Measurements from ENCODE around the gene L1CAM.
A peak's percentile ranks its signal among the peaks of the same experiment; 100 is the strongest.

The L1CAM gene

DNA sequence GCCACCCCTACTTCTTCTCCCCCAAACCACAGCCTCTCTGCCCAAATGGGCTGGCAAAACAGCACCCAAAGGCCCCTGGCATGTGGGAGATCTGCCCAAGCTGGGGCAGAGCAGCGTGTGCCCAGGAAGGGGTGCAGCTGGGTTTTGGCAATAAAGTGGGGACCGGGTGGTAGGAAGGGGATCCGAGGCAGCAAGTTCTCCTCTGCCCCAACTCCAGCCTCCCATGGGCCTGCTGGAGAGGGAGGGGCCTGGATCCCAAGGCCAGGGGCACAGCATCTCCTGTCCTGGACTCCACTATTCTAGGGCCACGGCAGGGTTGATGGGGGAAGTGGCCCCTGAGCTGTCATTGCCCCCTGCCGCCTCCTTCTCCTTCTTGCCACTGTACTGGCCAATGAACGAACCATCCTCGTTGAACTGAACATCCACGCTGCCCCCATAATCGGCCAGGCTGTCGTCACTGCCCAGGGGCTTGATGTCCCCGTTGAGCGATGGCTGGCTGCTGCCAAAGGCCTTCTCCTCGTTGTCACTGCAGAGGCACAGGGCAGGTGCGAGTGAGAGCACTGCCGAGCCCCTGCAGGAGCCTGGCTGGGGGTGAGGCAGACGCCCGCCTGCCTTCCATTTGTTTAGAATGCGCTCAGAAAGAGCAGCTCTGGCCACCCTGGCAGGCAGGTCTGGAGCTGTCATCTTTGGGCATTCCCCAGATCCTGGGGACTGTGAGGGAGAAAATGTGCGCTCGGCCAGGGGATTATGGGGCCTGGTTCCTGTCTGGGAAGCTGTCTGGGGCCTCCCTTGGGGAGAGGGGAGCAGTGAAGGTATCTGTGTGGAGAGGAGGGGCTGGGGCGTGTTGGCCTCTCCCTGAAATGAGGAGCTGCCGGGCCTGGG is 23.4 kb downstream of the L1CAM start:
- DNase-seq, result no peak

DNA sequence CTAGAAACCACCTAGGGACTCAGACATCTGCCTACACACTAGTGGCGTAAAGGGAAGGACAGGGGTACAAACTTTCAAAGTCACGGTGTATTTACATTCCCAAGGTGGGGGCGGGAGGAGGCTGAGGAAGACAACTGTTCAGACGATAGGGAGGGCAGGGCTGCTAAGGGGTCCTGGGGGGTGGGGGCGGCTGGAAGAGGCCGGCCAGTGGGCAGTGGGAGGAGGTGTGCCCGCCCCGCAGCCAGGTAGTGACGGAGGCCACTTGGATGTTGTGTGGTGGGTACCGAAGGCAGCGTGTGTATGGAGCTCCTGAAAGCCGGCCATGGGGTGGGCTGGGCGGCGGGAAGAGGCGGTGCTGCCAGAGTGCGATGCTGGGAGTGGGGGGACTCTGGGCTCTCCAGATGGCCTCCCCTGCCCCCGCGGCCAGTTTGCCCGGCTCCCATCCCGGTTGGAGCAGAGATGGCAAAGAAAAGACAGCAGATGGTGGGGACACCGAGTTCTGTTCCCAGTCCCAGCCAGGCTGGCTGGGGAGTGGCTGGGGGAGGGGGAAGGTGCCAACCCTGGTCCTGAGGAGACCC is 24.2 kb downstream of the L1CAM start:
- no peak for DNase-seq

DNA sequence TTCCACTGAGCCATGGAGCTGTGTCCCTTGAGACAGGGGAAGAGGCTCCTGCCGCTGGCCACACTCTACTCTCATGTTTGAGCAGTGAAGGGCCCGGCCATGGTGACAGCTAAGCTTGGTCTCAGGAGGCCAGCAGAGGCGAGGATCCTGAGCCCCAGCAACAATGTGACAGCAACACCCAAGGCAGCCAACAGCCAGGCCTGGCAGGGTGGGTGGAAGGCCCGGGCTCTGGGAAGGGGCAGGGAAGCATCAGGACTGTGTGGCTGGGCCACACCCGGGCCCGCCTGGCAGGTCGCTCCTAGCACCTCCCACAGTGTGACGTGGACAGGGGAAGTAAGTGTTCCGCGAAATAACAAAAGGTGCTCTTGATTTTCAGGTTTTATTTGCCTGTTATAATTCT is 24.8 kb downstream of the L1CAM start:
- DNase-seq, result no peak

DNA sequence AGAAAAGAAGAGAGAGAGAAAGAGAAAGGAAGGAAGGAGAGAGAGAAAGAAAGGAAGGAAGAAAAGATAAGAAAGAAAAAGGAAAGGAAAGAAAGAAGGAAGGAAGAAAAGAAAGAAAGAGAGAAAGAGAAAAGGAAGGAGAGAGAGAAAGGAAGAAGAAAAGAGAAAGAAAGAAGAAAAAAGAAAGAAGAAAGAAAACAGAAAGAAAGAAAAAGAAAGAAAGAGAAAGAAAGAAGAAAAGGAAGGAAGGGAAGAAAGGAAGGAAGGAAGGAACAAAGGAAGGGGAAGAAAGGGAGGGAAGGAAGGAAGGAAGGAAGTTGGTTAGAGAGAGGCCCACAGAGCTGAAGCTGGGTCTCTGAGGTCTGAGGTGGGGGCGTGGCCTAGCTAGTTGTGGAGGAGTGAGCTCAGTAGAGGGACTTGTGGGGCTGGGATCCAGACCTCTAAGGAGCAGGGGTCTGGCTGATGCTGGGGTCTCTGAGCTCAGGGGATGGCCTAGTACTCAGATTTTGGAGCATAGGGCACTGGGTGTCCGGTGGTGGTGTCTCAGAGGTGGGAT is 28.5 kb downstream of the L1CAM start:
- no peak for DNase-seq

DNA sequence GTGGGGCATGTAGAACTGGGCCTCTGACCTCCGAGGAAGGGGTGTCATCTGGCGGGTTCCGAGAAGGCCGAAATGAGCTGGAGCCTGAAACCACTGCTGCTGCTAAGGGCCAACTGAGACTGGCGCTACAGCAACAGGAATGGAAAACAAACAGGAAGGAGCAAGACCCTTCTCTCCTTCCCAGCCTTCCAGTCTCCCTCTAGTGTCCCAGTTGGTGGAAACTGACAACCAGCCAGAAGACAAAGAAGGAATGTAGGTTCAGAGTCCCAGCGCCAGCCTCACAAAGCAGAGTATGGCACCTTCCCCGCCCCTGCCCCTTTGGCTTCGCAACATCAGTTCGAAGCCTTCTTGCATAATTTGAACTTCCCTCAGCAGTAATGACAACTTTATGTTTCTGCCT is 31.3 kb downstream of the L1CAM start:
- DNase-seq, result no peak

DNA sequence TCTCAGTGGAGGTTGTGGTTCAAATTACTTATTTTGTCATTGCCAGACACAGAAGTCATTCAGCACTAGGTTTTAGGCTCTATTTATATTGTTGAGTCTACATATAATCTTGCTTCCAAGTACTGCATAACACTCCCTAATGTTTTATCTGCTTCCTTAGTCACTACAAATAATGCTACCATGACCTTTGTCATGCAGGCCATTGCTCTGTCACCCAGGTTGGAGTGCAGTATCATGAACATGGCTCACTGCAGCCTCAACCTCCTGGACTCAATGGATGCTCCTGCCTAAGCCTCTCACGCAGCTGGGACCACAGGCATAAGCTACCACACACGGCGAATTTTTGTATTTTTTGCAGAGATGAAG is 32.1 kb downstream of the L1CAM start:
- no peak for DNase-seq

DNA sequence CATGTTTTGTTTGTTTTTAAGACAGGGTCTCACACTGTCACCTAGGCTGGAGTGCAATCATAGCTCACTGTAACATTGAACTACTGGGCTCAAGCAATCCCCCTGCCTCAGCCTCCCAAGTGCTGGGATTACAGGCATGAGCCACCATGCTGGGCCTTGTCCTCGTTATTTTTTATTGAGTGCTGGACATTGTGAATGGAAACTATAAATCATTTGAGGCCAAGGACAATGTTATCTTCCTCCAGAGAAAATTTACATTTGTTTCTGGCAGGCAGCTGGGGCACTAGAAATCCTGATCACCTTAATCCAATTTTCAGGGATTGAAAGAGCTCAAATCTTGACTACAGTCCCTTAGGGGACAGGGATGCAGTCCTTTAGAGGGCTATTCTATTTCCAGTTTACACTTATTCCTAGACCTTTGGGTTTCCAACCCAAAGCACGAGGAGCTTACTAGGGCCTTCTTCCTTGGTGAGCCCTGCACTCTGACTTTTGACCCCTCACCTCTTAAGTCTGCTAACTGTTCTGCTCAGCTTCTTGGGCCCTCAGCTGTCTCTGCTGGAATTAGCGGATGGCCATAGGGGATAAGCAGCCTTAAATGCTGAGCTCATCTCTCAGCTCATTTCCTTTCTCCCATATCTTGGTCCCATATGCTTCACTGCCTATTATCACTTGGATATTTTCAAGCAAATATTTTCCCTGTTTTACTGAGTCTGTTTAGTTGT is 32.6 kb downstream of the L1CAM start:
- DNase-seq, result no peak

DNA sequence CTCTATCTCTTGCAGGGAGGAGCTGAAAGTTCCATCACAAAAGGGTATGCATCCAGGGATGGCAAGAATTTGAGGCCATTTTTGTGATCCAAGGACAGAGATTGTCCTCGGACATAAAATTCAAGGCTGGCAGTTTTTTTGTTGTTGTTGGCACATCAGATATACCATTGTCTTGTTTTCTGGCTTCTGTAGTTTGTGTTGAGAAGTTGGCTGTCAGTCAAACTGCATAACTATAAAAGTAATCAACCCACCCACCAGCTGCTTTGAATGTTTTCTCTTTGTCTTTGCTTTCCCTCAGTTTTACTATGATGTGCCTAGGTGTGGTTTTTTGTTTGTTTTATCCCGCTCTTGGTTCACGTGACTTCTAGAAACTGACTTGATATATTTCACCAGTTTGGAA is 34.0 kb downstream of the L1CAM start:
- DNase-seq, result no peak

DNA sequence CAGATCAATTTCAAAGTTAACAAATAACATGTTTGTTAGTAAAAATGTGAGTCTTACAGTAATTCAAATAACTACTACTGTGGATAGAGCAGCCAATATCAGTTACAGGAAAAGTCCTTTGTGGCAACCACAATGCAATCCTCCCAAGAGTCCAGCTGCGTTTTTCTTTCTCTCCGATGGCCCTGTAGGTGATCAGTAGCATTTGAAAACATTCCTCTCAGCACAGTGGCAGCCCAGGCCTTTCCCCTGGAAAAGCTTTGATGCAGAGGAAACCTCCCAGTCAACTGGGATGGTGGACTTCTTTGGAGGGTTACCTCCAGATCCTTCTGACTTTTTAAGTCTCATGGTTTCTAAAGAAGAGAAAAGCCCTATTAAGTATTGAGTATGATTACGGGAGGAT is 37.6 kb downstream of the L1CAM start:
- no peak for DNase-seq

DNA sequence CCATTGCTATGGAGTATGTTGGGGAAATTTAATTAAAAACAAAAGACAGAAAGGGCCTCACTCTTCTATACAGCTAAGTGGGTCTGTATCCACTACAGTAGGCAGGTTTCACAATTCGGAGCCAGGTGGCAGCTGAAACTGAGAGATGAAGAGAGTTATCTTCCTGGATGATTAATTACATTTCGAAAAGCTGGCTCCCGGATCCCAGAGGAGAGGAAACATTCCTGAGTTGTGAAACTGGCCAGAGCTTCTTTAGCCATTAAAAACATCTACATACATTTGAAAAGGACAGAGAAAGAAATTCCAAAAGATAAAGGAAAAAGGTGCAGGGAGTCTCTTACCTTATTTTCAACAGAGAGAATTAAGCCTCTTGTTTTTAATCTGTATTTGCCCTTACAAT is 40.1 kb downstream of the L1CAM start:
- no peak for DNase-seq

DNA sequence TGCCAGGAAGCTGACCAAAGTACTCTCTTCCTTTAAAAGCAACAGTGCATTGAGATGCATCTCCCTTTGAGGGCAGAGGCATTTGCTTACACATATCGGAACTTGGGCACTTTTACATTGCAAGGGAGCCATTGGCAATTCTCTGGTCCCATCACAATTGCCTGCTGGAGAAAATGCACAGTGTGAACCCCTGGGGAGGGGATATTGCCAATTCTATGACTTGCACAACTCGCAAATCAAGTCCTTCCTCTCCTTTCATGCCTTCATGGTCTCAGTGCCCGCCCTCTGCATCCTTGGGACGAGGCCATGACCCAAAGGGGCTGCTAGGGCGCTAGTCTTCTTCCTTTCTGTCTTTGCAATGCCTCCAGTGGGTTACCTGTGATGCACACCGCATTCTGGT is 40.8 kb downstream of the L1CAM start:
- DNase-seq, result no peak

DNA sequence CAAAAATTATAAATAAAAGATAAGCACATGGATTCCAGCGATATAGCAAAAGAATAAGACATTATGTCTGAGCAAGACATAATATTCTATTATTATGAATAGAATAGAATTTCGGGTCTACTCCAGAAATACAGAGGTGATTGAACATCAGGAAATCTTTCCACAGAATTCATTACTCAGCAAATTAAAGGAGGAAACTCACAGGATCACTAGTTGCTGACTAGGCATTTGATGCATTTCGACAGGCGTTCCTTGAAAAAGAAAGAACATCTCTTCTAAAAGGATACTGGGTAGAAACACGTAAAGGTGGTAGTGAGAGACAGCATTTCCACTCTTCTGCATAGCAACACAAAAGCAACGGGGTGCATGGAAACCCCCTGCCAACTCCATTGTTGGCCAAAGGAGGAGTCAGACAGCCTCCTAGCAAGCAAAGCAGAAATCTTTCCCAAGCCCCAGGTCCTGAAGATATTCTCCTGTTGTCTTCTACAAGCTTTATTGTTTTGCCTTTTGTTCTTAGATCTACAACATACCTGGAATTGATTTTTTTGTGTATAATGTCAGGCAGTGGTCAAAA is 41.4 kb downstream of the L1CAM start:
- DNase-seq, result no peak

DNA sequence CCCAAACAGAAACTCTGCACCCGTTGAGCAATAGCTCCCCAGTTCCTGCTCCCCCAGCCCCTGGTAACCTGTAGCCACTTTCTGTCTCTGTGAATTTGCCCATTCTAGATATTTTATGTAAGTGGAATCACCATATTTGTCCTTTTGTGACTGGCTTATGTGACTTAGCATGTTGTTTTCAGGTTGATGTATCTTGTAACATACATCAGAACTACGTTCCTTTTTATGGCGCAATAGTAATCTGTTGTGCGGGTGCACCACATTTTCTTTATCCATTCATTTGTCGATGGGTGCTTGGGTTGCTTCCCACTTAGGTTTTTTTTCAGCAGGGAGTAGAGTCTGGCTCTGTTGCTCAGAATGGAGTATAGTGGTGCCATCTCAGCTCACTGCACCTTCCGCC is 49.1 kb downstream of the L1CAM start:
- no peak for DNase-seq

DNA sequence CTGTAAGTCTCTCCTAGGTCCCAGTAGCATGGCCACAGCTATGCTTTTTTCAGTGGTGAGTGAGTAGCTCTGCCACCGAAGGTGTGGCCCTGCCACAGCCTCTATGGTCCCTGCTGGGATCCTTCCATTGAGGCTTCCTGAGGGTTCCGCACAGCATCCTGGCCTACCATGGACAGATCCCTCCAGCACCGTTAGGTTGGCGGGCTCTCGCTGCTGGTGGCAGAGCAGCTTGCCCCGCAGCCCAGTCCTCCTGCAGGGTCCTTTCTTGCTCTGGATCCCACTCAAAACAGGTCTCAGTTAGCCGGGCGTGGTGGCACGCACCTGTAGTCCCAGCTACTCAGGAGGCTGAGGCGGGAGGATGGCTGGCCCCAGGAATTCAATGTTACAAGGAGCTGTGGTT is 53.2 kb downstream of the L1CAM start:
- DNase-seq, result no peak

DNA sequence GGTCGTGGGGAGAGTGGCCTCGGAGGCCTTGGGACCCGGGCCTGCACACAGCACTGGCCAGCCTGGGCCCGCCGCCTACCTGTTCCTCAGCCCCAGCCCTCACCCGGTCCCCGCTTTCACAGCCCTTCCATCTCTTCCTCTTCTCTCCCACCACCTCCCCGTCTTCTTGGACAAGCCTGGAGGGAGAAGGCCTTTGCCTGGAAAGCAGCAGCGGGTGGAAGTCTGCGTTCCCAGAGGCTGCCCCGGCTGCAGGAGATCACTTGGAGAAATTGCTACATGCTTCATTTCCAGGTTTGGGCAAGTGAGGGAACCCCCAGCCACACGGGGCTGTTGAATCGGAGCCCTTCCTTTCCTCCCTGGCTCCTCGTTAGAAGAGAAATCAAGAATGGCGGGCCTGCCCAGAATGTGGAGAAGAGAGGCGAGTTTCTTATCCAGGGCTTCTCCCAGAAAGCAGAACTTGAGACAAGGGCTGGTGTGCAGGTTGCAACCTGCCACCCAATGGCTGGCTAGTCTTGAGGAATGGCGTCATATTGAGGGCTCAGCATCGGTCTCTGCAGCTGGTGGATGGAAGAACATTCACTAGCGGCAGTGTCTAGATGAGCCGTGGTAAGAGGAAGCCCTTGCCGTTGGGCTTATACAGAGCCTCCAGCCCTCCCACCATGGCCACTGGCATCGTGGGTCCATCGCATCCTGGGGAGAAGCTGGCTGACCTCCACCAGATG is 54.4 kb downstream of the L1CAM start:
- DNase-seq, result no peak

DNA sequence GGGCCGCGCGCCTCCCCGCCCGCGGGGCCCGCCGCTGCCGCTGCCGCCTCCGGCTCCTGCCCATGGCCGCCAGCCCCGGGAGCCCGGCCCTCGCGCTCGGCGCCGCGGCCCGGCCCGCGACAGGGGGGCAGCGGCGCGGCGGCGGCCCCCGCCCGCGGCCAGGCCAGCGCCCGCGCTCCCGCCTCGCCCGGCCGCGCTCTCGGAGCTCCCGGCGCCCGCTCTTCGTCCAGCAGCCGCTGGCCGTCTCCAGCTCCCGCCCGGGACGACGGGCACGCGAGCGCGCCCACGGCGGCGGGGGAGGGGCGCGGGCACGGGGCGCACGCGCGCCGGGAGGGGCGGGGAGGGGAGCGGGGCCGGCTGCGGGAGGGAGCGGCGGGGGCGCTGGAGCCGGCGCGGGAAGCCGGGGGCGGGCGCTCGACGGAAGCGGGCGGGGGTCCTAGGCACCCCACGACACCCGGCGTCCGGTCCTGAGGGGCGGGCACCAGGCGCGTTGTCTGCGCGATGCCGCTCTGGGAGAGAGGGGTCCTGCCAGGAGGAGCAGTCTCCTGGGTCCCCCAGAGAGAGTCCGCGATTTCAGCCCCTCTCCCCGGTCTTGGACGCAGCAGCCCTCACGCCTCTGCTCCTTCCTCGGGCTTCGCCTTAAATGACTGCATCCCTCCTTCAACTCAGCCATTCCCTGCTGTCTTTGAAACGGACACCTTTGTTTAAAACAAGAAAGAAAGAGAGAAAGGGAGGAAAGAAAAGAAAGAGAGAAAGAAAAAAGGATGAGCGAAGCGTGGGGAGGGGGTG is 55.1 kb downstream of the L1CAM start:
- no peak for DNase-seq

DNA sequence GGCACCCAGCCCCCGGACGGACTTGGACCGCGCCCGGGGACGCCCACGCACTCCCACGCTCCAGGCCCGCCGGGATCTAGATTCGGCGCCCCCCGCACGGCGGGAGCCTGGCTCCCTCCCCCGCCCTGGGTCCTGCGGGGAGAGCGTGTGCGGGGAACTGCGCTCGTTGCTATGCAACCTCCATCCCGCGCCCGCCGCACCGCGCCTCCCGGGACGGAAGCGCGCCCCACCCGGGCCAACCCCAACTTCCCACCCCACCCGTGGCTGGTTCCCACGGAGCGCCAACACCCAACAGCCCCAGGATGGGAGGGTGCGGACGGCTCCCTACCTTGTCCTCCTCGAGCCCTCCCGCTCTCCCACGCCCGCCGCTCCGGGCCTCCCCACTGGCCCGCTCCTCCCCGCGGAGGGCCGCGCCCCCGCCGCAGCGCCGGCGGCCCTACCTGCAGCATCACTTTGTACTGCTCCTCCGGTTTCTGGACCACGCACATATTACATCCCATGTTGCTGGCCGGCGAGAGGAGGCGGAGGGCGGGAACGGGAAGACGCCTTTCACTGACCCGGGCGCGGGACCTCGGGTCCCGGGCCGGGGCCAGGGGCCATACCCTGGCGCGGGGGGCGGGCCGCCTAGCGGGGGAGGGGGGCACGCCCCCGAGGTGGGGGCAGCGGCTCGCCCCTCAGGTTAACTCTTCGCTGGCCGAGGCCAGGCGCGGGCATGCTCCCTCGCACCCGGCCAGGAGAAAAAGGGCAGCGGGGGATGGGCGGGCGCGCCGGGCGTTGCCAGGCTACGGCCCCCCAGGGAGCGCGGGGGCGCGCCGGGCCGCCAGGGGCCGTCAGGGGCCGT is 56.0 kb downstream of the L1CAM start, which contains the start of gene PDZD4:
TSS of gene PDZD4 (minus strand) at position 746 of the 841 bp plus-strand sequence. CDS start at position 500, 246 bp downstream.
- peak; percentile 32 for DNase-seq

DNA sequence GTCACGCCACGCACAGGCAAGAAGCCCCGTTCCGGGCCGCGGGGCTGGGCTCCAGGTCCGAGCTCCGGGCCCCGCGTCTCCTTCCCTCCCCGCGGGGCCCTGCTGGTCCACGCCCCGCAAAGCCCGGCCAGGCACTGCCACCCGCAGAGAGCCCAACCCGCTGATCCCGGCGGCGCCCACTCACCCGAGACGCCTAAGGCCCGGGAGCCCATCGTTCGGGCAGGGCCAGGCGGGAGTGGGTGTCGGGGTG is 56.5 kb downstream of the L1CAM start:
- no peak for DNase-seq

DNA sequence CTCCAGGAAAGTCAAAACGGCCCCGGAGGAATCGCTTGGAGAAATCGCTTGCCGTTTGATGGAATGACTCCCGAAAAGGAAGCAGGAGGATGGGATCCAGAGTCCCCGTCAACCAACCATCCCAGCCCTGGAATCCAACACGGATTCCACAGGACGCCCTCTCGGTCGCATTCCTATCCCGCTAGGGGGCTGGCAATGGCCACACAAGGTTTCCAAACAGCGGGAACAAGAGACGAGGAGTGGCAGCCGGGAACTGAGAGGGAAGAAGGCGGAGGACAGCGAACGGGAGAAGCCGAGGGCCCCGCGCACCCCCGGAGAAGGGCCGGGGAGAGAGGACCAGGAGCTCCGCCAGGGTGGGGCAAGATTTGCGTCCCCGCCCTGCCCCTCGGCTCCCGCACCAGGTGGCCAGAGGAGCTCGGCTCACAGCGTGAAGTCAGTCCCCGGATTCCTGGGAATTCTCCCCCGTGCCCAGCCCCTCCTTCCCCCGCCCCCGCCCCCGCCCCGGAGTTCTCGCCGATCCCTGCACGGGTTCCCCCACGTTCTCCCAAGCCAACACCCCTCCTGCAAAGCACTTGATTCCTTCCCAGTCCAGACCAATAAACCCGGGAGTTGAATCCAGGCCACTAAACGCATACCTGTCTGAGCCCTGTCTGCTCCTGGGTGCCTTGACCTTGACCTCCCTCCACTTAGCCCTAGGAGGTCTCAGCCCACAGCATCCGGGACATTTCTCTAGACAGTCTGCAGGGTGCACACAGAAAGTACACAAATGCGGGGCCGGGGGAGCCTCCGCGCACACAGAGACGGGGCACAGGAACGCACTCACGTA is 57.0 kb downstream of the L1CAM start:
- no peak for DNase-seq

DNA sequence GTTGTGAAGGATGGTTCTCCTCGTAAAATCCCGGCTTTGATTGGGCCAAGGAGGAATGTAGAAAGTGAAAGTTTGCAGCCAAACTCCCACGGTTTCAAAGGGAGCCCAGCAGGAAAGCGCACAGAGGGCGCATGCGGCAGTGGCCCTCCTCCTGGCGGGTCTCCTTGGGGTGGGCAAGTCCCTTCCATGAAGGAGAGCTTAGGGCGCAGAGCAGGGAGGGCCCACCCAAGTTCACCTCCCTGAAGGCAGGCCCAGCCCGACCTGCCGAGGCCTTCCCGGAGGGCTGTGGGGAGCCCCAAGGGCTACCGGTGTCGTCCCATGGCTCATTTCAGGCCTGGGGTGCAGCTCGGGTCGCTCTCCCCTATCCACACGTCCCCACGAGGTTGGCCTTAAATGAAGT is 57.7 kb downstream of the L1CAM start:
- no peak for DNase-seq
